ENCODE measurements around the gene NSMCE1.
"Not testable (repeated sequence)": the region's sequence is repeated elsewhere in the genome, so short reads cannot be mapped to it uniquely, and the experiment has no call there.

NSMCE1 gene

GRCh38 chr16:27204312-27204915 is 64.2 kb downstream of the NSMCE1 start:
- H3K36me3 ChIP-seq (ENCODE audit: insufficient read depth, low read length) = no peaks in the 10 kb centered on the region
- H3K27ac ChIP-seq (ENCODE audit: low read depth, low read length) = peak overlapping the region; percentile 100
- peaks cover 8% of the 10 kb centered on the region for H3K4me1 ChIP-seq (ENCODE audit: insufficient read depth, low read length)
- H3K9me3 ChIP-seq (ENCODE audit: low read length) = no peaks in the 10 kb centered on the region
- no peaks in the 10 kb centered on the region for H3K27me3 ChIP-seq (ENCODE audit: control insufficient read depth in 1 of 2, insufficient read depth in 2 of 2, low read length in 2 of 2)
- peak overlapping the region; percentile 70 to 94 for H3K4me3 ChIP-seq (ENCODE audit: low read depth in 1 of 2, low read length in 2 of 2)
- H3K9ac ChIP-seq (ENCODE audit: low read length) = peak overlapping the region; percentile 92

- Histone ChIP-seq H3K4me3 (ENCODE audit: low read depth in 1 of 2, low read length in 2 of 2) (peak within 1 kb of the TSS; percentile 70 to 94), H3K9ac (ENCODE audit: low read length) (peak within 1 kb of the TSS; percentile 92), H3K27me3 (ENCODE audit: control insufficient read depth in 1 of 2, insufficient read depth in 2 of 2, low read length in 2 of 2) (no peaks in the 10 kb centered on the region), H3K36me3 (ENCODE audit: insufficient read depth, low read length) (no peaks in the 10 kb centered on the region), H3K9me3 (ENCODE audit: low read length) (no peaks in the 10 kb centered on the region), H3K27ac (ENCODE audit: low read depth, low read length) (peak within 1 kb of the TSS; percentile 100), H3K4me1 (ENCODE audit: insufficient read depth, low read length) (peaks cover 8% of the 10 kb centered on the region)
Observed at GRCh38 chr16:27203507-27204311, 64.9 kb downstream of the NSMCE1 start, which contains the start of gene KDM8. Gene KDM8, plus strand, starts transcription at chr16:27203526. Its CDS starts 6,598 bp downstream, at chr16:27210124.

- H3K9ac ChIP-seq (ENCODE audit: low read length) = peak overlapping the region; percentile 45
- H3K4me1 ChIP-seq (ENCODE audit: insufficient read depth, low read length) = peaks cover 8% of the 10 kb centered on the region
- H3K9me3 ChIP-seq (ENCODE audit: low read length) = no peaks in the 10 kb centered on the region
- peak overlapping the region; percentile 100 for H3K27ac ChIP-seq (ENCODE audit: low read depth, low read length)
- H3K27me3 ChIP-seq (ENCODE audit: control insufficient read depth in 1 of 2, insufficient read depth in 2 of 2, low read length in 2 of 2) = no peaks in the 10 kb centered on the region
- peak overlapping the region; percentile 44 to 70 for H3K4me3 ChIP-seq (ENCODE audit: low read depth in 1 of 2, low read length in 2 of 2)
- H3K36me3 ChIP-seq (ENCODE audit: insufficient read depth, low read length) = no peaks in the 10 kb centered on the region
Observed at GRCh38 chr16:27202923-27203506, 65.6 kb downstream of the NSMCE1 start.

- not testable (repeated sequence) for H3K36me3 ChIP-seq (ENCODE audit: insufficient read depth, low read length); H3K27ac ChIP-seq (ENCODE audit: low read depth, low read length); H3K4me1 ChIP-seq (ENCODE audit: insufficient read depth, low read length); H3K9ac ChIP-seq (ENCODE audit: low read length); H3K4me3 ChIP-seq (ENCODE audit: low read depth in 1 of 2, low read length in 2 of 2); H3K9me3 ChIP-seq (ENCODE audit: low read length); H3K27me3 ChIP-seq (ENCODE audit: control insufficient read depth in 1 of 2, insufficient read depth in 2 of 2, low read length in 2 of 2)
Observed at GRCh38 chr16:27200914-27201313, 67.7 kb downstream of the NSMCE1 start.

- no peaks in the 10 kb centered on the region for H3K9me3 ChIP-seq (ENCODE audit: low read length)
- peaks cover 6% of the 10 kb centered on the region for H3K4me1 ChIP-seq (ENCODE audit: insufficient read depth, low read length)
- no peak overlapping the region for H3K27ac ChIP-seq (ENCODE audit: low read depth, low read length)
- H3K36me3 ChIP-seq (ENCODE audit: insufficient read depth, low read length) = no peaks in the 10 kb centered on the region
- H3K4me3 ChIP-seq (ENCODE audit: low read depth in 1 of 2, low read length in 2 of 2) = no peak overlapping the region
- H3K27me3 ChIP-seq (ENCODE audit: control insufficient read depth in 1 of 2, insufficient read depth in 2 of 2, low read length in 2 of 2) = no peaks in the 10 kb centered on the region
- no peak overlapping the region for H3K9ac ChIP-seq (ENCODE audit: low read length)
Observed at GRCh38 chr16:27199736-27200135, 68.8 kb downstream of the NSMCE1 start.

- Histone ChIP-seq H3K27ac (ENCODE audit: low read depth, low read length) (no peak overlapping the region), H3K4me1 (ENCODE audit: insufficient read depth, low read length) (peaks cover under 1% of the 10 kb centered on the region), H3K9me3 (ENCODE audit: low read length) (no peaks in the 10 kb centered on the region)
Observed at GRCh38 chr16:27199235-27199586, 69.4 kb downstream of the NSMCE1 start.

GRCh38 chr16:27198451-27199234 is 69.9 kb downstream of the NSMCE1 start:
- Histone ChIP-seq H3K27ac (ENCODE audit: low read depth, low read length) (no peak overlapping the region), H3K36me3 (ENCODE audit: insufficient read depth, low read length) (no peaks in the 10 kb centered on the region), H3K9me3 (ENCODE audit: low read length) (no peaks in the 10 kb centered on the region), H3K4me1 (ENCODE audit: insufficient read depth, low read length) (no peaks in the 10 kb centered on the region), H3K4me3 (ENCODE audit: low read depth in 1 of 2, low read length in 2 of 2) (no peak overlapping the region), H3K9ac (ENCODE audit: low read length) (no peak overlapping the region), H3K27me3 (ENCODE audit: control insufficient read depth in 1 of 2, insufficient read depth in 2 of 2, low read length in 2 of 2) (no peaks in the 10 kb centered on the region)

More at GRCh38 chr16:27199235-27199586, 69.4 kb downstream of the NSMCE1 start:
- Histone ChIP-seq H3K36me3 (ENCODE audit: insufficient read depth, low read length) (no peaks in the 10 kb centered on the region), H3K4me3 (ENCODE audit: low read depth in 1 of 2, low read length in 2 of 2) (no peak overlapping the region), H3K27me3 (ENCODE audit: control insufficient read depth in 1 of 2, insufficient read depth in 2 of 2, low read length in 2 of 2) (no peaks in the 10 kb centered on the region), H3K9ac (ENCODE audit: low read length) (no peak overlapping the region)

- Histone ChIP-seq H3K4me3 (ENCODE audit: low read depth in 1 of 2, low read length in 2 of 2) (no peak overlapping the region), H3K27ac (ENCODE audit: low read depth, low read length) (no peak overlapping the region), H3K4me1 (ENCODE audit: insufficient read depth, low read length) (no peaks in the 10 kb centered on the region), H3K27me3 (ENCODE audit: control insufficient read depth in 1 of 2, insufficient read depth in 2 of 2, low read length in 2 of 2) (no peaks in the 10 kb centered on the region), H3K36me3 (ENCODE audit: insufficient read depth, low read length) (no peaks in the 10 kb centered on the region), H3K9me3 (ENCODE audit: low read length) (no peaks in the 10 kb centered on the region), H3K9ac (ENCODE audit: low read length) (no peak overlapping the region)
Observed at GRCh38 chr16:27197004-27197403, 71.6 kb downstream of the NSMCE1 start.

GRCh38 chr16:27195941-27196595 is 72.5 kb downstream of the NSMCE1 start:
- H3K9me3 ChIP-seq (ENCODE audit: low read length) = no peaks in the 10 kb centered on the region
- H3K9ac ChIP-seq (ENCODE audit: low read length) = no peak overlapping the region
- no peaks in the 10 kb centered on the region for H3K27me3 ChIP-seq (ENCODE audit: control insufficient read depth in 1 of 2, insufficient read depth in 2 of 2, low read length in 2 of 2)
- H3K4me3 ChIP-seq (ENCODE audit: low read depth in 1 of 2, low read length in 2 of 2) = no peak overlapping the region
- no peaks in the 10 kb centered on the region for H3K4me1 ChIP-seq (ENCODE audit: insufficient read depth, low read length)
- no peaks in the 10 kb centered on the region for H3K36me3 ChIP-seq (ENCODE audit: insufficient read depth, low read length)
- H3K27ac ChIP-seq (ENCODE audit: low read depth, low read length) = no peak overlapping the region

- no peak overlapping the region for H3K4me3 ChIP-seq (ENCODE audit: low read depth in 1 of 2, low read length in 2 of 2)
- H3K36me3 ChIP-seq (ENCODE audit: insufficient read depth, low read length) = no peaks in the 10 kb centered on the region
- no peaks in the 10 kb centered on the region for H3K27me3 ChIP-seq (ENCODE audit: control insufficient read depth in 1 of 2, insufficient read depth in 2 of 2, low read length in 2 of 2)
- H3K9me3 ChIP-seq (ENCODE audit: low read length) = no peaks in the 10 kb centered on the region
- H3K4me1 ChIP-seq (ENCODE audit: insufficient read depth, low read length) = no peaks in the 10 kb centered on the region
- no peak overlapping the region for H3K27ac ChIP-seq (ENCODE audit: low read depth, low read length)
- H3K9ac ChIP-seq (ENCODE audit: low read length) = no peak overlapping the region
Observed at GRCh38 chr16:27195076-27195741, 73.4 kb downstream of the NSMCE1 start.
